GM12891 (cell line): ENCODE data around the gene GPR39.

ENCODE experiments used
- DNase-seq: peaks from one replicate; pipeline ENCODE4 v3.0.0; 2011; ENCODE audit warnings: low spot score; ENCODE audit not compliant: insufficient read length
- FAIRE-seq: peaks from 2 replicates; lab custom pipeline; 2011; peaks lifted over from hg19 to GRCh38; lab: Jason Lieb, UNC
- PAX5 ChIP-seq: IDR thresholded peaks from 2 replicates; pipeline ENCODE4 v1.6.1; 2011; ENCODE audit warnings: low read length, moderate library complexity, mild to moderate bottlenecking; ENCODE audit not compliant: insufficient read depth, severe bottlenecking
- POLR2A ChIP-seq: IDR thresholded peaks from 2 replicates; pipeline ENCODE4 v1.6.1; 2011; ENCODE audit warnings: low read depth, low read length, control low read depth
- POLR2AphosphoS5 ChIP-seq: IDR thresholded peaks from 2 replicates; pipeline ENCODE4 v1.6.1; 2011; ENCODE audit warnings: low read depth, low read length, control low read depth
- POU2F2 ChIP-seq: IDR thresholded peaks from 2 replicates; pipeline ENCODE4 v1.6.1; 2011; ENCODE audit warnings: low read depth, mild to moderate bottlenecking, control low read depth, low read length, moderate library complexity
- SPI1 ChIP-seq: IDR thresholded peaks from 2 replicates; pipeline ENCODE4 v1.6.1; 2011; ENCODE audit warnings: low read depth, low read length, control low read depth
- TAF1 ChIP-seq: IDR thresholded peaks from 2 replicates; pipeline ENCODE4 v1.6.1; 2011; ENCODE audit warnings: low read depth, low read length, control low read depth

Gene GPR39

DNA sequence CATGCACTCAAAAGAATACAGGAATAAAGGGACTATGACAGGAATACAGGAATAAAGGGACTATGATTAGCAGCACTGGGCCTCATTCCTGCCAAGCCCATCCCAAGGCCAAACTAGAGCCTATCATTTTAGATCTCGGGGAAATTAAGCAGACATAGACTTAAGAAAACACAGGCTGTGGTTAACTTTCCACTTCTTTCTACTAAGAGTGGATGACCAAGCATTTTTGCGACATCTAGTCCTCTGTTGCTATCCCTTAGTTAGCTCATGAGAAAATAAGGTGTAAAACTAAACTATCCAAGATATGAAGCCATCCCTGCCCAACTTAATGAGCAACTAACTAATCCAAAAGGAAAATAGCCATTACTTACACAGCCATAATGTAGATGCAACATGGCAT lies 247.5 kb downstream of the GPR39 start:
- no peak for DNase-seq
- FAIRE-seq: no peak
- no peak for TF ChIP-seq POU2F2
- TF ChIP-seq TAF1: no peak
- TF ChIP-seq POLR2A: no peak
- no peak for TF ChIP-seq POLR2AphosphoS5
- TF ChIP-seq PAX5: no peak
- TF ChIP-seq SPI1: no peak

DNA sequence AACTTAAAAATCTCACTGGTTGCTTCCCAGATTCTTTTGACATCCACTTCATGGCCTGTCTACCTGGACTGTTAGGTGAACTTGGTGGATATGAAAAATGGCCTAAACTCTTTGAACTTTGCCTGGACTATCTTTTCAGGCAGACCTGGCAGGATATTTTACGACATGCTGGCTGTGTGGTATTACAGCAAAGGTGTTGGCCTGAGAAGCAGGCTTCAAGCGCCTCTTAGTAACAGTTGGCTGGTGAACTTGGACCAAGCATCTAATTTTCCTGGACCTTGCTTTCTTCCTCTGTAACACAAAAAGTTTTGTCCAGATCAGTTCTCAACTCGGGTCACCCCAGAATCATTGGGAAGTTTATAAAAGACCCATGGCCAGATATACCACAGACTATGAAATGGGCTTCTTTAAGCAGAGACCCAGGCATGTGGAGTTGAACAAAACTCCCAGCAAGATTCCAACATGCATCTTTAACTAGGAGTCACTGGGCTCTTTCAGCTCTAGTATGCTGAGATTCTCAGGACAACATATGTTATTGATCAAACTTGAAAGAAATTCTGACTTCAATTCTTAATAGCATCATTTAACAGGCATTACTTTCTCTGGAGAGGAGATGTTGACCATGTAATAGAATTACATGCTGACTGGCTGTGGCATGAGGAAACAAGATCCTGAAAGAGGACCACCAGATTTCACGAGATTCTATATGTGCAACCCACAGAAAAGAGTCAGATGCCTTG lies 249.0 kb downstream of the GPR39 start:
- FAIRE-seq (no peak), DNase-seq (no peak)
- TF ChIP-seq POLR2AphosphoS5 (no peak), PAX5 (no peak)

DNA sequence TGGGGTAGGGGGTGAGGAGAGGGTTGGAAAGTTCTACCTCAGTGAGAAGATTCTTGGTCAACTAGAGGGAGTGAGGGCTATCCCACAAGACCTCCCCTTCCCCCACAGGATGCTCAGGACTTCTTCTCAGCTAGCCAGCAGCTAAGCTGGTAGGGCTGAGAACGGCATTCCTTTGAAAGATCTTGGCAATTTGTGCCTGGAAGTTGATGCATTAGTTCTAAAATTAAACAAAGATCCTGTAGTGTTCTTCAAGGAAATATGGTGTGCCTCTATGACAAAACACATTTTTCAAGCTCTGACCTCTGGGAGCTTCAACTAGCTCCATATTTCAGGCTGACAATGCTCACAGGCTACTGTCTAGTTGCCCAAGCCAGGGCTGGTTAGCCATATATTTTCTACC lies 251.1 kb downstream of the GPR39 start:
- TF ChIP-seq POLR2AphosphoS5 (no peak), POU2F2 (no peak), PAX5 (no peak), POLR2A (no peak), TAF1 (no peak), SPI1 (no peak)
- FAIRE-seq: no peak
- no peak for DNase-seq

DNA sequence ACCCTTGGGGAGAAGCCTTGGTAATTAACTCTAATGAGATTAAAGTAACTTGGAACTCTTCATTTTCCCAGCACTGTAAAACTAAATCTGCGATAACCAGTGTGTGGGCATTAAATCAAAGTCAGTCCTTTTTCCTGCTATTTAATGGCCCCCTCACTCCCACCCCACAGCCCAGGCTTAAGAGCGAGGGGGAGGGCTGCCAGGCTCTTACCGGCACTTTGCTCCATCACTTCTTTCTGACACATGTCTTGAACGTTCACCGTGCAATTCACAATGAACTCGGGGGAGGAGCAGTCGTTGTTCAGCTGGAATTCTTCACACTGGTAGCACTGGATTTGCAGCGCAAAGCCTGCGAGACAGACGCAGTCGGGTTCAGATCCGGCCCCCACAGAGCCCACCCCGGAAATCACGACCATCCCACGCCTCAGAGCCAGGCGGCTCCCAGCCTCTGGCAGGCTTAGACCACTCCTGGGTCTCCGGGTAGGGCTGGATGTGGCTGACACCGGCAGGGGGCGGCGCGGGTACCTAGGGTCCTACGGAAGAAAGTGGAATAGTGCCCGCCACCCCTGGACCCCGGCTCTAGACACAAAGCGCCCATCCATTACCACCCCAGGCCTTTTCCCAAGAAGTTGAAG lies 251.7 kb downstream of the GPR39 start:
- no peak for FAIRE-seq
- TF ChIP-seq TAF1: no peak
- no peak for TF ChIP-seq SPI1
- TF ChIP-seq POLR2A: no peak
- TF ChIP-seq POLR2AphosphoS5: no peak
- TF ChIP-seq POU2F2: no peak
- no peak for TF ChIP-seq PAX5
- no peak for DNase-seq

DNA sequence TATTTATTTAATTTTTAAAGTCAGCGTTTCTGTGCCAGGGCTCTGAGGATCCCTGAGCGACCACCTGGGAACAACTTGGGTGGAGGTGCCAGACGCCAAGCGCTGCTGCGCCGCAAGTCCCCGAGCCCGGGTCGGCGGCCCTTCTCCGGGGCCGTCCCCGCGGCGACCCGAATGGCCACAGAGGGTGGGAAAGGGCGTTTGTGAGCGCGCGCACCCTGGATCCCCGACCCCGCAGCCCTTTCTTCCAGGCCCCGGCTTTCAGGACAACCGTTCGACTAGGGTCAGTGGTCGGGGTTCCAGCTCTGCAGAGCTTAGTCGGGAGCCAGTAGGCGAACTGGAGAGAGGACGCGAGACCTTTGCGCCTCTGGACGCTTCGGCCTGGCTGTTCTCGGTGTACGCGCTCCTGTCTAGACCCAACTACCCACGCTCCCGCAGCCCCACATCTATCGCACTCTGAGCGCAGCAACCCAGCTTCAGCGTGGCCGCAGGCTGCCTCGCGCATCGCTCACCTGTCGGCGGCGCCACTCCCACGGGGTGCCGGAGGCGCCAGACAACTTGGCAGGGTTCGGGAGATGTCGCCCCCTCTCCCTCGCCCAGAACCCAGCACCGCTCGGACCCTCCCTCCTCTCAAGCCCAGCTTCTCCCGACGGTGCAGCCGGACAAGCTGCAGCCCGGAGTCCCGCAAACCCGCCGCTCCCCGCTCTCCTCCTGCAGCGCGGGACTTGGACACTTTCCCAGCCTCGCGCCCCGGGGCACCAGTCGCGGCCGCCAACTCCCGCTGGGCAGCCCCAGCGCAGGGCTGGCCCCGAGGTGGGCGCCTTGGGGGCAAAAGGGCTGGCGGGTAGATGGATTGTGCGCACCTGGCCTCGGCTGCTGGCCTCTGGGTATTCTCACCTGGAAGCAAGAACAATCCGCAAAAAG lies 252.6 kb downstream of the GPR39 start:
- DNase-seq: no peak
- TF ChIP-seq PAX5: no peak
- TF ChIP-seq TAF1: no peak
- no peak for TF ChIP-seq SPI1
- TF ChIP-seq POLR2AphosphoS5: no peak
- no peak for TF ChIP-seq POU2F2
- no peak for TF ChIP-seq POLR2A
- FAIRE-seq: no peak

DNA sequence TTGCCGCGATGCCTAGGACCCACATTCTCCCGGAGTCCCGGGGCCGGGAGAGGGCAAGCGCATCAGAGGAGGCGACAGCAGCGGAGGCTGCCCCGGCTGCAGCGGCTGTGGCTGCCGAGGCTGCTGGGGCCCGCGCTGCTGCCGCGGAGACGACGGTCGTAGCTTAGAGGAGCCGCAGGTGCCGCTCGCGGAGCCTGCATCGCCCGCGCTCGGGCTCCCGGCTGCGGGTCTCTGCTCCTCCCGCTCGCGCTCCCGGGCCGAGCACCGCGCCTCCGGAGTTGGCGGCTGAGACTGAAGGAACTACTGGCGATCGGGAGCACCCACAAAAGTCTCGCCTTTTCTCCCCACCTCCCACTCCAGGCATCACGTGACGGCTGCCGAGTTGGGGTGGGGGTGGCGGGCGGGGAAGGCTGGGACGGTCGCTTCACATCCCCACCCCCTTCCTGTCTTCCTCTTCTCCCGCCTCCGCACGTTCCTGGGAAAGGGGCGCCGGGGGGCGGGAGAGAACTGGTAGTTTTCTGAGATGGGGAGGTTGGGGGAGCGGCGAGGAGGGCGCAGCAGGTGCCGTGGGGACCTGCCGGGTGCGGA lies 253.4 kb downstream of the GPR39 start, which contains the start of gene LYPD1:
Gene LYPD1 (minus strand): TSS at position 298 of the 588 bp plus-strand sequence. CDS start 273 bp downstream, at position 25.
- no peak for TF ChIP-seq POLR2A
- no peak for TF ChIP-seq POLR2AphosphoS5
- TF ChIP-seq SPI1: no peak
- no peak for TF ChIP-seq PAX5
- TF ChIP-seq TAF1: no peak
- TF ChIP-seq POU2F2: no peak
- no peak for DNase-seq
- FAIRE-seq: no peak

DNA sequence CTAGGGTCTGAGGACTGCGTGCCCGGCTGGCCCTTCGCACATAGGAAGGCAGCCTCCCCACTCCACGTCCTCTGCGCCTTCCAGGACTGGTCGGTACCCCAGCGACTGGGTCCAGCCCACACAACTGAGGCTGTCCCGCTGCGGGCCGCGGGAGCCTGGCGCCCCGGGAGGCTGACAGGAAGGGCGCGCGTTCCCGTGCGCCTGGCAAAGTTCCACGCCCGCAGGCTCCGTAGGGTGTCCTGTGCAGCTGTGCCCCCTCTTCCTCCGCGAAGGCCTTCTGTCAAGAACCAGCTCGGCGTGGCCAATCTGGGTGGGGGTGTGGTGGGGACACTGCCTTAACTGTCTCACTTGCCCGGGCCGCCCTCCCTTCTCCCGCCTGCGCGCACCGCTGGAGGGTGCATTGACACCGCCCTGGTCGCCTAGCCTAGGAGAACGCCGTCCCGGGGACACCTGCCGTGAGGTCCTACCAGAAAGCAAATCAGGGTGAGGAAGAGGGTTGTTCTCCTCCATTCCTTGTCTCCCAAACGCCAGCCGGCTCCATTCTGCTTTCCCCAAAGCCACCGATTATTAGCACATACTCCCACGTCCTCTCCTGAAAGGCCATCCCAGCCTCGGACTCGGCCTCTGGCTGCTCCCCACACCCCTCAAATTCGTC lies 254.0 kb downstream of the GPR39 start:
- FAIRE-seq (no peak), DNase-seq (no peak)
- TF ChIP-seq PAX5 (no peak), TAF1 (no peak), SPI1 (no peak), POU2F2 (no peak), POLR2A (no peak), POLR2AphosphoS5 (no peak)

DNA sequence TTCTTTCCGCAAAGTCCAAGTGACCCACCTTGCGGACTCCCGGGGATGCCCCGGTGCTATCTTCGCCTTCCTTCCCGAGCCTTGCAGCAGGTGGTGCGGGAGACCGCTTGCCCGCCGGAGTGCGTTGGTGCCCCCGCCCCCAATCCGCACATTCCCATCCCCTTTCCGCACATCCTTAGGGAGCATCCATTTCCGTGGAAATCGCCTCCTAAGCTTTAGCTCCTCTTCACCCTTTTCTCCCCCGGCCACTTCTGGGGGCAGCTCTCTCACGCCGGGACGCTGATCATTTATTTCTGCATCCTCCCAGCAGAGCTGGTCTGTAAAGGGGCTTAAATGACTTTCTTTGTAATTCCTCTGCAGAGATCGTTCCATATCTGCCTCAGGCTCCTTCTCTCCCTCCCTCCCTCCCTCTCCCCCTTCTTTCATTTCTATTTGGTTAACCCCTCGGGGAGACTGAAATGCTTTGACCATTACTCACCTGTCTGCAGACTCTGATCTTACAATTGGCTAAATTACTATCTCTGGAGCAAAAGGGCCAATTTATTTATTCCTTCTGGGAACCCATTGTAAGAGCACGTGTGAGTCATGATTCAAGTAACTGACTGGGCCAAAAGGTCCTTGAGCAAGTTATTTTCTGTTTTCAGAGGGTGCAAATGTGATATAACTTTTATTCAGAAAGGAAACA lies 254.7 kb downstream of the GPR39 start:
- no peak for FAIRE-seq
- DNase-seq: no peak
- TF ChIP-seq POLR2A (no peak), SPI1 (no peak), PAX5 (no peak), POLR2AphosphoS5 (no peak), POU2F2 (no peak), TAF1 (no peak)
